SK-N-SH (cell line): ENCODE results near the gene ATF3. TPM values are rescaled to one million over a fixed set of nuclear protein-coding genes. Genes with fewer than 3 reads are reported as not detected.

ENCODE experiments used
- CTCF ChIA-PET: fragments of 300-600, 350-600 bp; formaldehyde crosslinking; extraction: SDS; loops from one replicate; lab custom pipeline; 2021; lab: Yijun Ruan, JAX
- POLR2A ChIA-PET: fragments of 350-600 bp; sonication (Branson Sonifier 250); formaldehyde crosslinking; extraction: SDS; loops from one replicate; lab custom pipeline; 2020; ENCODE audit warnings: antibody characterized with exemption, inconsistent platforms; lab: Yijun Ruan, JAX
- DNase-seq: peaks from one replicate; pipeline ENCODE4 v3.0.0; 2012
- H2AFZ ChIP-seq: fragments of 200-600 bp; sonication (generic); 2 replicates; pipeline ENCODE4 v1.8.1; 2016; ENCODE audit warnings: antibody characterized with exemption, mild to moderate bottlenecking, low read depth
- H3F3A ChIP-seq: fragments of 200-600 bp; sonication (generic); replicated peaks from 2 replicates; pipeline ENCODE3; 2016; ENCODE audit warnings: antibody characterized with exemption, mild to moderate bottlenecking; ENCODE audit not compliant: insufficient read depth
- H3K27ac ChIP-seq, 2 experiments: fragments of 200-500 bp in 1 of 2; fragments of 200-600 bp in 1 of 2; sonication (Bioruptor generic) in 1 of 2; sonication (generic), shearing (Covaris generic) in 1 of 2; 2 replicates each; pipeline versions ENCODE4 v1.5.1 to v1.6.1; 2014 to 2016; ENCODE audit warnings: low read depth in 2 of 2, inconsistent platforms in 1 of 2, low read length in 1 of 2, mild to moderate bottlenecking in 1 of 2, mixed read lengths in 1 of 2
- H3K27me3 ChIP-seq: fragments of 200-600 bp; sonication (generic), shearing (Covaris generic); 2 replicates; pipeline ENCODE4 v1.6.1; 2016; ENCODE audit warnings: mixed run types; ENCODE audit not compliant: insufficient read depth
- H3K36me3 ChIP-seq, 2 experiments: fragments of 200-500 bp in 1 of 2; fragments of 200-600 bp in 1 of 2; sonication (Bioruptor generic) in 1 of 2; sonication (generic) in 1 of 2; replicated peaks in 1 of 2; 2 replicates each; pipeline versions ENCODE3 to v1.5.1; 2014 to 2016; ENCODE audit warnings: low read length in 1 of 2, mild to moderate bottlenecking in 1 of 2; ENCODE audit not compliant: insufficient read depth in 2 of 2, control insufficient read depth in 1 of 2
- H3K4me1 ChIP-seq, 2 experiments: fragments of 200-500 bp in 1 of 2; fragments of 200-600 bp in 1 of 2; sonication (Bioruptor generic) in 1 of 2; sonication (generic), shearing (Covaris generic) in 1 of 2; 2 replicates each; pipeline versions ENCODE4 v1.5.1 to v1.6.1; 2014 to 2016; ENCODE audit warnings: low read depth in 1 of 2, low read length in 1 of 2, mixed run types in 1 of 2; ENCODE audit not compliant: insufficient read depth in 2 of 2, control insufficient read depth in 1 of 2
- H3K4me2 ChIP-seq: fragments of 200-600 bp; sonication (generic), shearing (Covaris generic); 2 replicates; pipeline ENCODE4 v1.6.1; 2017; ENCODE audit warnings: mixed run types
- H3K4me3 ChIP-seq, 2 experiments: fragments of 200-500 bp in 1 of 2; fragments of 200-600 bp in 1 of 2; sonication (Bioruptor generic) in 1 of 2; sonication (generic), shearing (Covaris generic) in 1 of 2; 2 replicates each; pipeline versions ENCODE4 v1.5.1 to v1.8.1; 2014 to 2016; ENCODE audit warnings: low read depth in 2 of 2, inconsistent platforms in 1 of 2, low read length in 1 of 2, mild to moderate bottlenecking in 1 of 2, mixed read lengths in 1 of 2, moderate library complexity in 1 of 2
- H3K79me2 ChIP-seq: fragments of 200-600 bp; sonication (generic); 2 replicates; pipeline ENCODE4 v1.8.1; 2017; ENCODE audit warnings: mild to moderate bottlenecking; ENCODE audit not compliant: insufficient read depth
- H3K9ac ChIP-seq: fragments of 200-600 bp; sonication (generic); 2 replicates; pipeline ENCODE4 v1.6.1; 2017; ENCODE audit warnings: mixed run types
- H3K9me2 ChIP-seq: fragments of 200-600 bp; sonication (generic); 2 replicates; pipeline ENCODE4 v1.6.1; 2017; ENCODE audit warnings: mixed run types
- H3K9me3 ChIP-seq: fragments of 200-600 bp; sonication (generic); 2 replicates; pipeline ENCODE4 v1.6.1; 2017; ENCODE audit warnings: mixed run types, mild to moderate bottlenecking, moderate library complexity
- H4K20me1 ChIP-seq: fragments of 200-600 bp; sonication (generic); 2 replicates; pipeline ENCODE4 v1.6.1; 2017; ENCODE audit warnings: mild to moderate bottlenecking, mixed run types; ENCODE audit not compliant: insufficient read depth
- CHD2 ChIP-seq: fragments of 150-350 bp; IDR thresholded peaks from 2 replicates; pipeline ENCODE4 v1.6.1; 2018; ENCODE audit warnings: low read length; ENCODE audit not compliant: partially characterized antibody
- ELF1 ChIP-seq: IDR thresholded peaks from 2 replicates; pipeline ENCODE4 v1.4.0; 2012
- EZH2phosphoT487 ChIP-seq: fragments of 200-600 bp; sonication (generic); IDR thresholded peaks from 2 replicates; pipeline ENCODE4 v1.6.1; 2017; ENCODE audit warnings: low read depth, mixed run types, mild to moderate bottlenecking, antibody characterized with exemption, moderate library complexity, borderline replicate concordance
- FOSL2 ChIP-seq: IDR thresholded peaks from 2 replicates; pipeline ENCODE4 v1.4.0; 2012; ENCODE audit warnings: low read depth, mild to moderate bottlenecking, moderate library complexity, borderline replicate concordance
- FOXJ3 ChIP-seq: sonication (generic); formaldehyde crosslinking; IDR thresholded peaks from 2 replicates; pipeline ENCODE4 v1.5.1; 2020; ENCODE audit warnings: mild to moderate bottlenecking, missing genetic modification reagents
- GABPA ChIP-seq: IDR thresholded peaks from 2 replicates; pipeline ENCODE4 v1.4.0; 2012; ENCODE audit warnings: low read depth, mild to moderate bottlenecking
- MEF2A ChIP-seq: IDR thresholded peaks from 2 replicates; pipeline ENCODE4 v1.4.0; 2012; ENCODE audit warnings: low read depth, borderline replicate concordance
- MXI1 ChIP-seq: IDR thresholded peaks from 2 replicates; pipeline ENCODE4 v1.6.1; 2012; ENCODE audit warnings: mild to moderate bottlenecking, low read depth, low read length, improper control_type of control experiment
- NFIC ChIP-seq: IDR thresholded peaks from 2 replicates; pipeline ENCODE4 v1.4.0; 2012; ENCODE audit warnings: borderline replicate concordance
- RAD21 ChIP-seq: IDR thresholded peaks from 2 replicates; pipeline ENCODE4 v1.6.1; 2012; ENCODE audit warnings: mild to moderate bottlenecking, low read length
- RXRA ChIP-seq: IDR thresholded peaks from 2 replicates; pipeline ENCODE4 v1.4.0; 2012; ENCODE audit warnings: low read depth, mild to moderate bottlenecking, borderline replicate concordance
- WGBS: methylation state at CpG from one replicate; pipeline ENCODE4 v1.1.6; 2017; ENCODE audit warnings: low lambda C conversion rate; 5-methylcytosine and 5-hydroxymethylcytosine counted together
- polyA plus RNA-seq, 3 experiments: library from polyadenylated mRNA; depleted of rRNA; stranded (reverse); fragments of >200 nt; gene quantifications; 2 replicates each; pipeline ENCODE4 v1.2.3, GENCODE V29; 2012
- TF ChIP-seq, protein P1 (sequence below): IDR thresholded peaks from 2 replicates; pipeline ENCODE4 v1.4.0; 2012; ENCODE audit warnings: low read depth
- TF ChIP-seq, protein P2 (sequence below): IDR thresholded peaks from 2 replicates; pipeline ENCODE4 v1.4.0; 2012; ENCODE audit warnings: low read depth, borderline replicate concordance
- TF ChIP-seq, protein P3 (sequence below): IDR thresholded peaks from 2 replicates; pipeline ENCODE4; 2012

The ATF3 gene
- polyA plus RNA-seq, 1 of the 3 experiments (the other 2 are of a cell fraction), result 29.7 TPM

DNA sequence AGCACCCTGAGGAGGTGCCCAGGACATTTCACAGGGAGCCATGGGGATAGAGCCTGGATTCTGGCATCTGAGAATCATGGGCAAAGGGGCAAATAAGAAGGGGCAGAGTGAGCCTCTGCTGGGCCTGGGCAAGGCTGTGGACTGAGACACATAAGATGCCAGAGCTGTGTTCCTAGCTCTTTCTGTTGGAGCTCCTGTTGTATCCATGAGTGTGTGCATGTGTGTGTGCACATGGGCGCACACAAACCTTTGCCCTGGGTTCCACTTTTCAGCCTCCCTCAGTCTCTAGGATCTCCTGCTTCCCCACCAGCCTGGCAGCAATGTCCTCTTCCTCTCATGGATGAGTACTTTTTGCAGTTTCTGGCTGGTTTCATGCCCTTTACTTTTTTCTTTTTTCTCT lies 44.0 kb downstream of the ATF3 start:
- no peaks in the 10 kb centered on the region for H3K9me3 ChIP-seq
- H3K9me2 ChIP-seq, result no peaks in the 10 kb centered on the region
- H3K4me3 ChIP-seq, result no peak overlapping the region
- peaks cover 14% of the 10 kb centered on the region; the same call in 1 of the 2 replicates for H3K27me3 ChIP-seq
- H3K27ac ChIP-seq, result no peak overlapping the region
- no peaks in the 10 kb centered on the region for H3K36me3 ChIP-seq
- H3K4me1 ChIP-seq, result peaks cover 0 to 3% of the 10 kb centered on the region in 2 experiments; a peak in 1 of 4 replicates
- POLR2A ChIA-PET, result no interaction called here
- no peaks in the 10 kb centered on the region for H3K79me2 ChIP-seq
- WGBS, result 70% methylated on average over 1 of the region's 1 CpG
- H3F3A ChIP-seq, result no peaks in the 10 kb centered on the region
- TF ChIP-seq GABPA (no peak), CHD2 (no peak), RXRA (no peak), ELF1 (no peak)
- TF ChIP-seq, protein P1, sequence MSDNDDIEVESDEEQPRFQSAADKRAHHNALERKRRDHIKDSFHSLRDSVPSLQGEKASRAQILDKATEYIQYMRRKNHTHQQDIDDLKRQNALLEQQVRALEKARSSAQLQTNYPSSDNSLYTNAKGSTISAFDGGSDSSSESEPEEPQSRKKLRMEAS, result no peak
- H4K20me1 ChIP-seq, result no peaks in the 10 kb centered on the region
- no peak for DNase-seq
- no peak overlapping the region for H3K4me2 ChIP-seq
- CTCF ChIA-PET, result no interaction called here
- H3K9ac ChIP-seq, result no peak overlapping the region
- no peak overlapping the region for H2AFZ ChIP-seq

DNA sequence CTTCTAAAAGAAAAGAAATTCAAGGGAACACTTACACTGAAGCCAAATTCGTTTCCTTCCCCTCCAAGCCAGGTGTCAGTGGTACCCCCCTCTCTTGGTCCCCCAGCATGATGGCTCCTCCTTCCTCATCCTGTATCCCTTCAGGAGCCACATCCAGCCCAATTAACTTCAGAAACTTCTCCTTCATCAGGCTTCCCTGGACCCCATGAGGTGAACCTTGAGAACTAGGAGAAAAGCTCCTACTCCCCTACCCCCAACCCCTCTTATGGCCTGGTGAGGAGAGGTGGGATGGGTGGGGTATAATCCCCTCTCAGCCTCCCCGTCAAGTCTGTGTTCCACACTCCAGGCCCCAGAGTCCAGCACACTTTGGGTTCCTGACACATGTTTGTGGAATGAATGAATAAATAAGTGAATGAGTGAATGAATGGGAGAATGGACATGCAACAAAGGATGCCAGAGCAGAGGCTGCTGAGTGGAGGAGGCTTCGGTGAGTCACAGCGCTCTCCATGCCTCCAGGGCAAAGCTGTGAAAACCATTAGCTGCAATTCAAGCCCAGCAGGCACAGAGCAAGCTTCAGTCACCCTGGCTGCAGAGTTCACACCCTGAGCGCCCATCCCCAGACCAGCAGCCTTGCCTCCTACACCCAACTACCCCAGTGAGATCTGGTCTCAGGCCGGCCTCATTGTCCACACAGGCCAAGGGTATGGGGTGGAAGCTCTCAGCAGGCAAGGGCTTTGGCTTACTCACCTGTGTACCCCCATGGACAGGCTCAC lies 47.3 kb downstream of the ATF3 start:
- Histone ChIP-seq H3K9ac (no peak overlapping the region), H3K27me3 (peaks cover 14% of the 10 kb centered on the region; the same call in 1 of the 2 replicates), H4K20me1 (no peaks in the 10 kb centered on the region), H2AFZ (no peak overlapping the region), H3F3A (no peaks in the 10 kb centered on the region), H3K79me2 (no peaks in the 10 kb centered on the region), H3K9me3 (no peaks in the 10 kb centered on the region), H3K9me2 (no peaks in the 10 kb centered on the region), H3K4me3 (no peak overlapping the region), H3K27ac (no peak overlapping the region), H3K4me1 (no peaks in the 10 kb centered on the region; a peak in 1 of 4 replicates), H3K4me2 (no peak overlapping the region), H3K36me3 (no peaks in the 10 kb centered on the region)
- POLR2A ChIA-PET, result no interaction called here
- 66% methylated on average over 5 of the region's 6 CpGs for WGBS
- TF ChIP-seq FOSL2, result no peak
- TF ChIP-seq, protein P2, sequence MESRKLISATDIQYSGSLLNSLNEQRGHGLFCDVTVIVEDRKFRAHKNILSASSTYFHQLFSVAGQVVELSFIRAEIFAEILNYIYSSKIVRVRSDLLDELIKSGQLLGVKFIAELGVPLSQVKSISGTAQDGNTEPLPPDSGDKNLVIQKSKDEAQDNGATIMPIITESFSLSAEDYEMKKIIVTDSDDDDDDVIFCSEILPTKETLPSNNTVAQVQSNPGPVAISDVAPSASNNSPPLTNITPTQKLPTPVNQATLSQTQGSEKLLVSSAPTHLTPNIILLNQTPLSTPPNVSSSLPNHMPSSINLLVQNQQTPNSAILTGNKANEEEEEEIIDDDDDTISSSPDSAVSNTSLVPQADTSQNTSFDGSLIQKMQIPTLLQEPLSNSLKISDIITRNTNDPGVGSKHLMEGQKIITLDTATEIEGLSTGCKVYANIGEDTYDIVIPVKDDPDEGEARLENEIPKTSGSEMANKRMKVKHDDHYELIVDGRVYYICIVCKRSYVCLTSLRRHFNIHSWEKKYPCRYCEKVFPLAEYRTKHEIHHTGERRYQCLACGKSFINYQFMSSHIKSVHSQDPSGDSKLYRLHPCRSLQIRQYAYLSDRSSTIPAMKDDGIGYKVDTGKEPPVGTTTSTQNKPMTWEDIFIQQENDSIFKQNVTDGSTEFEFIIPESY, result no peak
- TF ChIP-seq, protein P3, sequence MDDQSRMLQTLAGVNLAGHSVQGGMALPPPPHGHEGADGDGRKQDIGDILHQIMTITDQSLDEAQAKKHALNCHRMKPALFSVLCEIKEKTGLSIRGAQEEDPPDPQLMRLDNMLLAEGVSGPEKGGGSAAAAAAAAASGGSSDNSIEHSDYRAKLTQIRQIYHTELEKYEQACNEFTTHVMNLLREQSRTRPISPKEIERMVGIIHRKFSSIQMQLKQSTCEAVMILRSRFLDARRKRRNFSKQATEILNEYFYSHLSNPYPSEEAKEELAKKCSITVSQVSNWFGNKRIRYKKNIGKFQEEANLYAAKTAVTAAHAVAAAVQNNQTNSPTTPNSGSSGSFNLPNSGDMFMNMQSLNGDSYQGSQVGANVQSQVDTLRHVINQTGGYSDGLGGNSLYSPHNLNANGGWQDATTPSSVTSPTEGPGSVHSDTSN, result no peak
- no peak for TF ChIP-seq MXI1
- TF ChIP-seq MEF2A, result no peak
- TF ChIP-seq NFIC, result no peak
- no peak for TF ChIP-seq FOXJ3 (CRISPR knock-in tag)
- no peak for TF ChIP-seq CHD2
- TF ChIP-seq RAD21, result no peak
- no peak for TF ChIP-seq EZH2phosphoT487
- CTCF ChIA-PET, result interaction anchor here (1.0 to 1.1 kb wide), 2 partner anchors 9 to 94 kb away, joined by 3 read pairs; no protein-coding TSS in a partner anchor
- no peak for DNase-seq
